HG03439 (cell line): ENCODE measurements around the gene AHCYL1.

ENCODE experiments used
- ATAC-seq: cut with Tn5 transposase; IDR thresholded peaks from one replicate; pipeline ENCODE4 v1.9.1; 2021; ENCODE audit warnings: mild to moderate bottlenecking, moderate library complexity; ENCODE audit not compliant: unreplicated experiment

AHCYL1 gene

GRCh38 chr1:109975718-109976117 is 8.8 kb upstream of the AHCYL1 start:
- ATAC-seq, result no peak

GRCh38 chr1:109976762-109977161 is 7.8 kb upstream of the AHCYL1 start:
- ATAC-seq, result no peak

GRCh38 chr1:109977225-109977624 is 7.3 kb upstream of the AHCYL1 start:
- ATAC-seq, result no peak

GRCh38 chr1:109977657-109978378 is 6.7 kb upstream of the AHCYL1 start:
- no peak for ATAC-seq

- no peak for ATAC-seq
Observed at GRCh38 chr1:109978761-109979488, 5.6 kb upstream of the AHCYL1 start.

- ATAC-seq, result no peak
Observed at GRCh38 chr1:109979489-109980091, 5.0 kb upstream of the AHCYL1 start.

GRCh38 chr1:109980324-109981003 is 4.1 kb upstream of the AHCYL1 start:
- no peak for ATAC-seq

GRCh38 chr1:109981004-109981335 is 3.6 kb upstream of the AHCYL1 start:
- ATAC-seq, result no peak

GRCh38 chr1:109983380-109984189 is 980 bp upstream of the AHCYL1 start:
- no peak for ATAC-seq

GRCh38 chr1:109984190-109984455 is 442 bp upstream of the AHCYL1 start:
- ATAC-seq, result no peak

- ATAC-seq, result no peak
Observed at GRCh38 chr1:109985247-109986053, 885 bp downstream of the AHCYL1 start.

- ATAC-seq, result no peak
Observed at GRCh38 chr1:109986054-109986444, 1.5 kb downstream of the AHCYL1 start.

GRCh38 chr1:109988349-109988914 is 3.9 kb downstream of the AHCYL1 start:
- ATAC-seq, result no peak

GRCh38 chr1:109989506-109990301 is 5.1 kb downstream of the AHCYL1 start:
- no peak for ATAC-seq

GRCh38 chr1:109990302-109990653 is 5.7 kb downstream of the AHCYL1 start:
- no peak for ATAC-seq

GRCh38 chr1:109991400-109991925 is 6.9 kb downstream of the AHCYL1 start:
- no peak for ATAC-seq

- no peak for ATAC-seq
Observed at GRCh38 chr1:109993885-109994284, 9.3 kb downstream of the AHCYL1 start.

GRCh38 chr1:109994654-109995053 is 10.1 kb downstream of the AHCYL1 start:
- ATAC-seq, result no peak

GRCh38 chr1:109995536-109995935 is 11.0 kb downstream of the AHCYL1 start:
- ATAC-seq, result no peak
